Activated CD4-positive, alpha-beta T cell treated with anti-CD3 and anti-CD28 coated beads for 24 hours (primary cell): ENCODE measurements around the gene APBB3.

Experiments
- DNase-seq, 2 donors: peaks; one replicate each; pipeline ENCODE4 v3.0.0-alpha.2; 2020; ENCODE audit warnings: low read depth in 2 of 2

The APBB3 gene

DNA sequence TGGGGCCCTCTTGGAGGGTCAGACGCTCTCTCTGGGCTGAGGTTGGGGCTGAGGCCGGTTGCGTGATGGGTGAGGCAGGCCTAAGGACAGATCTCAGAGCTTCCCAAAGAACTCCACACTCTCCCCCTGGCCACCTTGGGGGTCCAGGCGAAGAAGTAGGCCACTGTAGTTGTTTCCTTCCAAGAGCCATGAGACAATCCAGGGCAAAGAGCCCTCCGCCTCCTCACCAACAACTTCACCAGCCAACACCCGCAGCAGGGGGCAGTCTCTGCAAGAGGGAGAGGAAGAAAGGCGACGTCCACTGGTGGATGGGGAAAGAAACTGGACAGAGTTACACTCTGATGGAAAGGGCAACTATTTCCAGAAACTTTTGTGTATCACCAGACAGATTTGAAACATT, 10.9 kb upstream of the APBB3 start:
- DNase-seq = no peak

DNA sequence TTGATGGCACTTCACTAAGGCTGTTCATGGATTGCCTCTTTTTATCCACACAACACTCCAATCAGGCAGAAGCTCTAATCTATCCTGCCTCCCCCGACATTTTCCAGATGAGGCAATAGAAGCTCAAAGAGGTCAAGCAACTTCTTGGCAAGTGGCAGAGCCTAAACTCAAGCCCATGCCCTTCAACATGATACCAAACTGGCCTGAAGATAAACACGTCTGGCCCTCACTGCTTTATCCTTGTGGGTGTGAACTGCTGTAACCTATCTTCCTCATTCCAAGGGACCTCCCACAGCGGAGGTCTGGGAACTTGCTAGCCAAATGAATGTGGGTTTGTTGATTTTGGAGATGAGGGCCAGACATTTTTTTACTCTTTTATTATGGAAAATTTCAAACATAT, 9.8 kb upstream of the APBB3 start:
- DNase-seq = no peak

DNA sequence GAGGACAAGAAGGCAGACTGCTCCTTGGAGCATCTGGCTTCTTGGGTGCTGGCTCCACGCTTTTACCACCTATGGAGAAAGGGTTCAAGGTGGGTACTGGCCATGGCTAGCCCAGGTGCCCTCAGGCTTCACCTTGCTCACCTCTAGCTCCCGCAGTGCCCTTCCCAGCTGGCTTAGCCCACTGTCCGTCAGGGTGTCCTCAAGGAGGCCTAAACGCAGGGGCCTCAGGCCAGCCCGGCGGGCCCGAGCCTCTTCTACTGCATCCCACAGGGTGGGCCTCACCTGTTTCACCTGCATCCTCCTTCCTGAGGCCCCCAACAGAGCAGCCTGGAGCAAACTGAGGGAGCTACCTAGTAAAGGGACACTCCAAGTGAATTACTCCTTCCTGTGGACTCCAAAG, 9.3 kb upstream of the APBB3 start:
- no peak for DNase-seq

DNA sequence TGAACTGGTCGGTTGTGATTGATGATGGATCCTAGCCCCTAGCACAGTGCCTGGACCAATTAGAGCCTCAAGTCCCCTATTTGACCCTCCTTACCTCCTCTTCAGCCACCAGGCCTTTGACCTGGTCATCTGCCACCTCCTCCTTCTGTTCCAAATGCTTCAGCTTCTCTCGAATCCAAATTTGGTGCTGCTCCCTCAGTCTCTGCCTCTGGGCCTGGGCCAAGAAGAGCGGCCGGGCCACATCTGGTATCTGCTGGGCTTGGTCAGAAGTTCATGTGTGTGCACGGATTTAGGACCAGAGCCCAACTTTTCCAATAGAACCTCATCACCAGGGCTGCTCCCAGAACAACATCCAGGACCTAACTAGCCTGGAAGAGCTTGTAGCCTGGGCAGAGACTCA, 6.7 kb upstream of the APBB3 start:
- DNase-seq = no peak

DNA sequence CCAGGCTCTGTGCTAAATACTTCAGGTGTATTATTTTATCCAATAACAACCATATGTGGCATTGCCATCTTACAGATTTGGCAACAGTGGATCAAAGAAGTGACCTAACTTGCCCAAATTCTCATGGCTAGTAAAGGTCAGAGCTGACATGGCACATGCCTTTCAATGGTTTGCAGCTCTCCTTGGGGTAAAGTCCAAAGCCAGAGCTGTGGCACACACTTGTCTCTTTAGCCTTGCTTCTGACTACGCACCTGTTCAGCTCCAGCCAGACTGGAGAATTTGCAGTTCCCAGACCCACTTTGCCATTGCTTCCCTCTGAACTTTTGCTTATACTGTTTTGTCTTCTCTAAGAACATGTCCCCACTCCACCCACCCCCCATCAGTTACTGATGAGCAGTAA, 6.1 kb upstream of the APBB3 start:
- no peak for DNase-seq

DNA sequence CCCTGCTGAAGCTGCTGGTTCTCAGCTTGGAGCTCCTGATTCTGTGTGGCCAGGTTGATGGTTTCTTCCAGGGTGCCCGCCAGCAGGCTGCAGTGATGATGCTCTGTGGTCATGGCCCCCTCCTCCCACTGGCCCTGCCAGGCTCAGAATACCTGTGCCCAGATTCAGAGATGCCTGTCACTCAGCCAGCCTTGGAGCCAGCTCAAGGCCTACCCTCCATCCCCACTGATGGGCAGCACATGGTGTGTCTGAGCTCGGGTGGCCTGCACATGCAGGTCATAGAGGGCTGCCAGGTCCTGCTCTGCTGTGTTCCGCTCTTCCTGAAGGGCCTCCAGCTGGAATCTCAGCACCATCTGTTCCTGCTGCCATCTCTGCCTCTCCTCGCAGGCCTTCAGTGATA, 5.7 kb upstream of the APBB3 start:
- no peak for DNase-seq

DNA sequence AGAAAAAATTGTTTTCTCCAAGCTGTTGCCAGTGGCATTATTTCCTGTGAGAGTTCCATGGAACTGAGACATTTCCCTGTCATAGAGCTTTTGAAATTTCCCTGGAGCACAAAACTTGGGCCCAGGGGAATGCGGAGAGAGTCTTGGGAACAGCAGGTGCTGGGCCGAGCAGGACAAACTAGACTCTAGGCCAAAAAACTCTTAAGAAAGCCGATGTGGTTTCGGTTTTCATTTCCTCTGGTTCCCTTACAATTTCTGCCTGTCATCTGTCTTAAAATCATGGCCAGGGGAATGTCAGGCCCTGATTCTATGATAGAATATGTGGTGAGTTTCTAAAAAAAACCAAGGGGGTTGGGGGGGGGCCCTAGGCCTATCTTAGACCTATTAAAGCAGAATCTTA, 4.8 kb upstream of the APBB3 start:
- DNase-seq = no peak

DNA sequence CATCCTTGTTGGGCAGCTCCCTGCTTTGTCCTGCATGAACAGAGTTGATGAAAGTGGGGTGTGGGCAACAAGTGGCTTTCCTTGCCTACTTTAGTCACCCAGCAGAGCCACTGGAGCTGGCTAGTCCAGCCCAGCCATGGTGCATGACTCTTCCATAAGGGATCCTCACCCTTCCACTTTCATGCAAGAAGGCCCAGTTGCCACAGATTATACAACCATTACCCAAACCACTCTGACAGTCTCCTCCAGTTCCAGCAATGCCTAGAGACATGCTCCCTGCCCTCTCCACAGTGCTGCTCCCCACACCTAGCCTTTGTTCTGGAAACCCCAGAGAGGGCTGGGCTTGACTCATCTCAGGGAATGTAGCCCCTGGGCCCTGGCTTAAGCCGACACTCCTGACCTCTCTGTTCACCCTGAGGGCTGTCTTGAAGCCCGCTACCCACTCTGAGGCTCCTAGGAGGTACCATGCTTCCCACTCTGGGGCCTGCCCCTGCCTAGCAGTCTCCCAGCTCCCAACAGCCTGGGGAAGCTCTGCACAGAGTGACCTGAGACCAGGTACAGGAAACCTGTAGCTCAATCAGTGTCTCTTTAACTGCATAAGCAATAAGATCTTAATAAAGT, 4.2 kb upstream of the APBB3 start:
- DNase-seq = no peak

DNA sequence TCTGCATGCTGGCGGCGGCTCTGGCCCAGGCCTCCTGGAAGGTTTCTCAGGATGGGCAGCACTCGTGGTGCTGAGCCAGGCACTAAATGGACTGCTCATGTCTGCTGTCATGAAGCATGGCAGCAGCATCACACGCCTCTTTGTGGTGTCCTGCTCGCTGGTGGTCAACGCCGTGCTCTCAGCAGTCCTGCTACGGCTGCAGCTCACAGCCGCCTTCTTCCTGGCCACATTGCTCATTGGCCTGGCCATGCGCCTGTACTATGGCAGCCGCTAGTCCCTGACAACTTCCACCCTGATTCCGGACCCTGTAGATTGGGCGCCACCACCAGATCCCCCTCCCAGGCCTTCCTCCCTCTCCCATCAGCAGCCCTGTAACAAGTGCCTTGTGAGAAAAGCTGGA, 3.5 kb upstream of the APBB3 start:
- DNase-seq = no peak

DNA sequence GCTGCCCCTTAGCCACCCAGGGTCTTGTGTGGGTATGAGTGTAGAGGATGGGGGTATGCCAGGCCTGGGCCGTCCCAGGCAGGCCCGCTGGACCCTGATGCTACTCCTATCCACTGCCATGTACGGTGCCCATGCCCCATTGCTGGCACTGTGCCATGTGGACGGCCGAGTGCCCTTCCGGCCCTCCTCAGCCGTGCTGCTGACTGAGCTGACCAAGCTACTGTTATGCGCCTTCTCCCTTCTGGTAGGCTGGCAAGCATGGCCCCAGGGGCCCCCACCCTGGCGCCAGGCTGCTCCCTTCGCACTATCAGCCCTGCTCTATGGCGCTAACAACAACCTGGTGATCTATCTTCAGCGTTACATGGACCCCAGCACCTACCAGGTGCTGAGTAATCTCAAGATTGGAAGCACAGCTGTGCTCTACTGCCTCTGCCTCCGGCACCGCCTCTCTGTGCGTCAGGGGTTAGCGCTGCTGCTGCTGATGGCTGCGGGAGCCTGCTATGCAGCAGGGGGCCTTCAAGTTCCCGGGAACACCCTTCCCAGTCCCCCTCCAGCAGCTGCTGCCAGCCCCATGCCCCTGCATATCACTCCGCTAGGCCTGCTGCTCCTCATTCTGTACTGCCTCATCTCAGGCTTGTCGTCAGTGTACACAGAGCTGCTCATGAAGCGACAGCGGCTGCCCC, 2.9 kb upstream of the APBB3 start:
- no peak for DNase-seq

DNA sequence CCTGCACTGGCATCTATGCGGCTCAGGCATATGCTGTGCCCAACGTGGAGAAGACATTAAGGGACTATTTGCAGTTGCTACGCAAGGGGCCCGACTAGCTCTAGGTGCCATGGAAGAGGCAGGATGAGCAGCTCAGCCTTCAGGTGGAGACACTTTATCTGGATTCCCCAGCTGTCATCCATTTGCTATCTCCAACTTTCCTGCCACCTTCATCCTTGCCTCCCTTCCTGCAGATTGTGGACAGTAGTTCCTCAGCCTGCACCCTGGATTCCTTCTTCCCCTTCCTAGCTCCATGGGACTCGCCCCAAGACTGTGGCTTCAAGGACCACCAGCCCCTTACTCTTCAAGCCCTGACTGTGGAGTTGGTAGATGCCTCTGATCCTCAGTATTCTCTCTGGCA, 2.3 kb upstream of the APBB3 start:
- no peak for DNase-seq

DNA sequence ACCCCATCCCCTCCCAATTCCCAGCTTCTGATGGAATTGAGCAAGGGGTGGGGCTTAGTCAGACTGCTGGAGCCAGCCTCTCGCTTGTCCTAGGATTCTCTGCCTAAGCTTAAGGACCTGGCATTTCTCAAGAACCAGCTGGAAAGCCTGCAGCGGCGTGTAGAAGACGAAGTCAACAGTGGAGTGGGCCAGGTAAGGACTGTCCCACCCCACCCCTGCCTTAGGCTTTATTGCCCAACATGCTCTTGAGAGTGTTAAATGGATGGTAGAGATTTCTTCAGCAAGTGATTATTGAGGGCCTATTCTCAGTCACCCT, 1.3 kb upstream of the APBB3 start:
- DNase-seq = no peak

DNA sequence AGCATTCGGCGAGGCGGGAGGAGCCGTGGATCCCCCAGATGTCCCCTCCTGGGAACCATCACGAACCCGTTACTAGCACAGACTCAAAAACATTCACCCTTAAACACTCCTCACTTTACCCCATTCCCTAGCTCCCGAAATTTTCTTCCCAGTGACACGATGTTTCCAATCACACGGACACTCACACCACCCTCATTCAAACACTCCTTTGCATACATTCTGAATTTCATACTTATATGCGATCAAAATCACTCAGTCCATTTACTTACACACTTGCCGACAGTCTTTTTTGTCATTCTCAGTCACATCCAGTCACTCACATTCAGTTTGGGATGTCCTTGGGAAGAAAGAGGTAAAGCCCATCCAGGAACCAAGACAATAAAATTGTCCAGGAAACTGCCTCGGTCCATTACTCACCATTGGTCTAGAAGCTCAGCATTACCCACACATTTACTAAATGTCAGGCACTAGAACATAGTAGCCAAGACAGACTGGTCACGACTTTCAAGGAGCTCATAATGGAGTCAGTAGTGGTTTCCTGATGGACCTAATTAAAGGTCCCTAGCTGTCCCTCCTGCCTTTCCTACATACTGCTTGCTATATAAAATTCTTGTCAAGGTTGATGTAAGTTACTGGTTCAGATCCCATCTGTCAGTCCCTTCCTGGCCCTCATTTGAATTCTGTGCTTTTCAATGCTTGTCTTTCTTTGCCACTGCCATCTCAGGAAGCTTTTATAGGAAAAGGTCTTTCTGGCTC, 804 bp upstream of the APBB3 start:
- DNase-seq = no peak

DNA sequence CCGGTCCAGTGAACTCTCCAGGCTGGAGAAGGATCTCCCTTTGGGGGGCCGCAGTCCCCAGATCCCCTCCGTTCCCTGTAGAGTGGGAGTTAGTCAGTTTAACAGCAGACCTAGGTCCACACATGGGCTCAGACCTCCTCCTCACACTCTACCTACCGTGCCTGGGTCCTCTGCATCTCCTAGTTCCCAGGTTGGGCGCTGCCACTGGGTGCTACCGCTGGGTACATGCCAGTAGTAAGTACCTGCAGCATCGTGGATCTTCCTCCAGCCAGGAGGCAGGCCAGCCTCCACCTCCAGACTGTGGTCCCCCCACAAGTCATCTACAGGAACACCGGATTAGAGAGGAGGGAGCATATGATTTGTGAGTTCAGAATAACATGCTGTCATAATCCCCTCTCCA, 802 bp downstream of the APBB3 start:
- no peak for DNase-seq

DNA sequence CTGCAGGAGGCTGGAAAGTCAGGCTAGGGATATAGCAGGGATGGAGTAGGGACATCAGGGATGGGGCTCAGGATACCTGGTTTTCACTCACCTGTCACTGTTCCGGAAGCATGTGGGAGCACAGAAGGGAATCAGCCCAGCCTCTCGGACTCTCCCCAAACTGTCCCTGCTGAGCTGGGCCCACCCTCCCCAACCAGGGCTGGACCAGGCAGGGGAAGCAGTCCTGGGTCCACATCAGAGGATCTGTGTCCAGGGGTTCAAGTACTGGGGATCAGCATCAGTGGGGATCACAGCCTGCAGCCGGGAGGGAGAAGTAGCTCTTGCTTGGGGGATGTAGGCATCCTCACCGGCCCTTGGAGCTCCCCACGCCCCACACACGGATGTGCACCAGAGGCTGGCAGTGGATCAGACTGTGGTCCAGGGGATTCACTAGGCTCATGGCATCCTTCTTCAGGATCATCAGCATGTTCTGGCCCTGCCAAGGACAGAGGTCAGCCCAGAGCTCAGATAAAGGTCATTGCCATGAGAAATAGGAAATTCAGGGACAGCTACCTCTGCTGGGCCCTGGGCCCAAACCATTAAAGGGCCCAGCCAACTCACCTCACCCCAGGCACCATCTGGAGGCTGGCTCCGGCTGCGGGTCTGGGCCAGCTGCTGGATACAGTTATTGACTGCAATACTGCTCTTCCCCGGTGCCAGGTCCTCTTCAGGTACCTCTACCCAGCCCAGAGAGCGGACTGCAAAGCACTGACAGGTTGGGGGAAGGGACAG, 2.5 kb downstream of the APBB3 start:
- no peak for DNase-seq

DNA sequence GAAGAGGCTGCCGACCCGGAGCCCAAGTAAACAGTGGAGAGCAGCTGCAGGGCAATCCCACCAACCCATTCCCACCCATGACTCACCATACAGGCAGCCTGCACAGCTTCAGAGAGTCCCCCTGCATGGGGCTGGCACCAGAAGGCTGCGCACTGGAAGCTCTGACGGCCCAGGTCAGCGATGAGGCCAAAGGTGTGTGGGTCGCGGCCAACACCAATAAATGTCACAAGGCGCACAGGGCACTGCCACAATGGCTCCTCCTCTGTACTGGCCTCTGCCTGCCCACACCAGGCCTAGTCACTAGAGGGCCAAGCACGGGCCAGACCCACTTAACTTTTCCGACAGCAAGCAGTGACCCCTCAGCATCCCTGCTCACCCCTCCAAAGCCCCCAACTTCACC, 4.2 kb downstream of the APBB3 start:
- no peak for DNase-seq

DNA sequence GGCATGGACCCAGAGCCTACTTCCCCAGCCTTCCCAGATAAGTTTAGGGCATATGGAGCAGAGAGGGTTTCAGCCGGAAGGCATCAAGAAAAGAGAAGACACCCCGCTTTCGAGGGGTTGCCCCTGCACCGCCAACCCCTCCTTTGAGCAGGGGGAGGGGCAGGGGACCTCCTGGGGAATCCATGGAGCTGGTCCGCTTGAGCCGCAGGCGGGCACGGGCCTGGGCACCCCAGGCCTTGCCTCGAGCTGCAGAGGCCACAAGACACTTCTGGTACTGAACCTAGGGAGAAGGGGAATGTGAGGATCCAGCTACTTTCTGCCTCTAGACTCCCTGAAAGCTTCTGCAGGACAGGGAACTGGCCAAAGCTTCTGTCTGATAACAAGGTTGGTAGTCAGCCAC, 5.9 kb downstream of the APBB3 start:
- DNase-seq = no peak

DNA sequence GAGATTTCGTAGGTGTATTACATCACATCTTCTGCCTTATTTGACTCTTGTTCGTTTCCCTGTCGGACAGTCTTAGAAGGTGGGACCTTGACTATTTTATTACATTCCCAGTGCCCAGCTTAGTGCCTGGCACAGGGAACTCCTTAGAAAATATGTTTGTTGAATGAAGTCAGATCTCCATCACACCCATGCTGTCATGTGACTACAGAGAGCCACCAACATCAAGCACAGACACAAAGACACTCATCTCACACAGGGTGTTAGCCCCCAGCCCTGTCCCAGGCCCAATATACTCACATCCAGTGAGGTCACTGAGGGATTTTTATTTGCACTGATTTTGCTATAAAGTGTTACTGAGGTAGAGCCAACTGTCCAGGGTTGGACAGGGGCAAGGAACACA, 6.4 kb downstream of the APBB3 start:
- DNase-seq = no peak

DNA sequence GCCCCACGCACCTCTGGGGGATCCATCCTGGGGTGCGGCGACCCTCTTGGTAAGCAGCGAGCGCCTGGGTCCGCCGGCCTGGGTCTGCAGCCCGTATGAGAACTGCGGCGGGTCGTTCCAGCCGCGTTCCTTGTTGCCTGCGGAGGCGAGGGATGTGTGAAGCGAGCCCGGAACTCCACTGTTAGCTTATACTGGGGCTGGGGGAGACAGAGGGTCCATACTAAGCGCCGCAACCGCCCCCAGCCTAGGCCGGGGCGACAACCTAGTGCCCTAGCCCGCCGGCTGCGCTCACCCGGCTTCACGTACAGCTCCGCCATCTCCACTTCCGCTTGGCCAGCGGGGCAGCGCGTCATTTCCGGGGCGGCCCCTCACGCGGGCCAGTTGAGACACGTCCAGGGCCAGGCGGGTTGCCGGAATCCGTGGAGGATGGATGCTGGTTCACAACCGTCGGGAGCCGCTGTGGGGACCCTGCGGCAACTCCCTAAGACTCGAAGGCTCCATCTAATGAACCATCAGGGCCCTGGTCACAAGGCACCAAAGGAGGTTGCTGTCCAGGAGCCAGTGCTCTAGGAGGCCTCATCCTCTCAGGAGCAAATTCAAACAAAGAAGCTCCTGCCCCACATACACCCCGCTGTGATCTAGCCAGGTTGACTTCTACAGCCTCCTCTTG, 7.1 kb downstream of the APBB3 start, which contains the start of gene SRA1:
SRA1 (minus strand) TSS at position 338 of the 670 bp plus-strand sequence; CDS start at position 317, 21 bp downstream.
- DNase-seq = peak; percentile 70 to 85

DNA sequence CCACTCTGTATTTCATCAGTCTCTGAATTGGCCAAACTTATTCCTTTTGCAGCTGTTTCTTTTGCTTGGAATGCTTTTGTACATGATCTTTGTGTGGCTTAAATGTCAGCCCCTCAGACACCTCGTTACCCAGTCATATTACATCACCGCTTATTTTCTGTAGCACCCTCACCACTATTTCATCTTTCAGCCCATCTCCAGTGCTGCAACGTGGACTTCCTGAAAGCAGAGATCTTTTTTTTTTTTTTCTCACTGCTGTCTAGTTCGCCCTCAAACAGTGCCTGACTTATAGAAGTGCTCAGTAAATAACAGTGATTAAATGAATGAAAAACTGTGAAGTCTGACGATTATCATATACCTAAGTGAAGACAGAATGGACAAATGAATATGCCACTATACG, 8.0 kb downstream of the APBB3 start:
- no peak for DNase-seq

DNA sequence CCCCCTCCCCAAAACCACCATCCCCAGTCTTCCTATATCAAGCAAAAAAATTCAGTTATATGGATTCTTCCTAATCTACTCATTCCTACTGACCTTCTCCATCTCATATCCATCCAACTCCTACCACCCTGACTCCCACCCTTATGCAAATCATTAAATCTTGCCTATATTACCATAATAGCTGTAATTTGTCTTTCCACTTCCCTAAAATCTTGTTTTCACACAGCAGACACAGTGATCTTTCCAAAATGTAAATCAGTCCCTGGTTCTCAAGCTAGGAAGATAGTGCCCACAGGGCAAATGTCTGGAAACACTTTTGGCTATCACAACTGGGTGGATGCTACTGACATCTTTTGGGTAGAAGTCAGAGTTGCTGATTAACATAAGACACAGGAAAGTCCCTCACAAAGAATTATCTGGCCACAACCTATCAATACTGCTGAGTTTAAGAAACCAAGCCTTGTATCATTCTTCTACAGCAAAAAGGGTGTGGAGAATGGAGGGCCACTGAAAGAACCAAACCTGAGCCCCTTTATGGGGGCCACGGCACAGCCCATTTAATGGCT, 8.6 kb downstream of the APBB3 start:
- DNase-seq = no peak

DNA sequence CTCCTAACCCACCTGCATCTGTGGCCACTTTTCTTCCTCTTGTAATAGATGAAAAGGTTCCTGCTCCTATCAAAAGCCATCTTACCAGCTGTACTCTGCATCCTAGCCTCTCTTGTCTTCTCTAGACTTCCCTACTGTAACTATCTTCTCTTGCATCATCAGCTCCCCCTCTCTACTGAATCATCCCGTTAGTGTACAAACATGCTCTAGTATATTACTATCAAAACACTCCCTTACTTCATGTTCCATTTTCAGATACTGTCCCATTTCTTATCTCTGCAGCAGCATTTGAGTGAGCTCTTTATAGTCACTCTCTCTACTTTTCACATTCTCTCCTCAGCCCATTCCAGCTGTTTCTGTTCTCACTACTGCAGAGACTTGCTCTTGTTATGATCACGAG, 9.9 kb downstream of the APBB3 start:
- DNase-seq = no peak
